ENCODE results near the gene STING1. TPM values are rescaled to one million over a fixed set of nuclear protein-coding genes. Genes with fewer than 3 reads are reported as not detected.
"Not testable (repeated sequence)": the region's sequence is repeated elsewhere in the genome, so short reads cannot be mapped to it uniquely, and the experiment has no call there.

Gene STING1
- total RNA-seq, 1 experiment from 2014 or later: 26.1 TPM

DNA sequence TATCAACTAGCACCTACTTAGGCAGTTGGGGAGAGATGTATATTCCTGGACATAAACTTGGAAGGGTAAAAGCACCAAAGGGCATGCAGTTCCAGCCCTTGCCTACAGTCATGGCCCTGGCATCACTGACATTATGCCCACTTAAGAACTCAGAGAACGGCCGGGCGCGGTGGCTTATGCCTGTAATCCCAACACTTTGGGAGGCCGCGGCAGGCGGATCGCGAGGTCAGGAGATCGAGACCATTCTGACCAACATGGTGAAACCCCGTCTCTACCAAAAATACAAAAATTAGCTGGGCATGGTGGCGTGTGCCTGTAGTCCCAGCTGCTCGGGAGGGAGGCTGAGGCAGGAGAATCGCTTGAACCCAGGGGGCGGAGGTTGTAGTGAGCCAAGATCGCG, 42.1 kb downstream of the STING1 start:
- not testable (repeated sequence) for DNase-seq (ENCODE audit: low spot score)

DNA sequence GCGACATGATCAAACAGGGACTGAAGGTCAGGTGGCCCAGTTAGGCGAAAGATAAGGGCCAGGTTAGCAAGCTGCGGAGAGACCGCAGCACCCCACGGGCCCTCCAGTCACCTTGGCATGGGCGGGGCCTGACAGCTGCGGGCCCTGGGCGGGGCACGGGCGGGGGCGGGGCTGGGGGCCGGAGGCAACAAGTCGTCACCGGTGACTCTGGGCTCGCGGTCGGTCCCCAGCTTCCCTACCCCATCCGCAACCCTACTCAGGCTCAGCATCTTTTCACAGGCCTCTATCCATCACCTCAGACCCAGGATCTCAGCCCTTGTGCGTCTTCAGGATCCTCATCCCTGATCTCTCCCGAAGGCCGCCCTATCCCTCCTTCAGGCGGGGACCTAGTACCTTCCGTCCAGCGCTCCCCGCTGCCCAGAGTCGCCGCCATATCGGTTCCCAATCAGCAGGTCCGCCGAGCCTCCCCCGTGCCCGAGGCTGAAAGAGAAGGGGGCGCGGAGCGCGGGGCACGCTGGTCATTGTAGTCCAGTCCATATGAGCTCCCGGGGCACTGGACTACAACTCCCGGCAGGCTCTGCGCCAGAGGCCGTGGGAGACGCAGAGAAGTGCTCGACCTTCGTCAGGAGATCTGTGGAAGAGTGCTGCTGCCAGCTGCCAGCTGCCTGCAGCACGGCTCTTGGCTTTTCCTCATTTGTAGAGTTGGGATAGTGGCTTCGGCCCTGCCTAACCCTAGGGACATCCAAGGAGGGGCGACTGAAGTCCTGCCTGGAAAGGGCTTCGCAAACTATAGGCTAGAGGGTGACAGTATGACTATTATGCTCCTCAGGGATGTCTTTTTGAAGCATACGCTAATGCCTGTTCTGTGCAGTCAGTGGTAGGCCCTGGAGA, 43.3 kb downstream of the STING1 start, which contains the start of gene DNAJC18:
DNAJC18 (minus strand) TSS at position 513 of the 891 bp plus-strand sequence; CDS start at position 433, 80 bp downstream.
- DNase-seq (ENCODE audit: low spot score): peak; percentile 87

DNA sequence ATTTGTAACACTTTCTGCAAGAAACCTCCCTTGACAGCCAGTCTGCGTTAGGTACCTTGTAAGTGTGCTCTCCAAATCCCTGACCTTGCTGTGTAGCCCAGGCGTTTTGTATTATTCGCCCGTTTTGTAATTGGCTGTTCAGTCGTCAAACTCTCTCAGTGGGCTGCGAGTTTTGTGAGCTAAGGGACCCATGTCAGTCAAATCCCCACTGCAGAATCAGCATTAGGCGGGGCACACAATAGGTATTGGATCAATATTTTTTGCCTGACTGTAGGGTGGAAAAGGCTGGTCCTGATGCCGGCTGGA, 43.9 kb downstream of the STING1 start:
- no peak for DNase-seq (ENCODE audit: low spot score)

DNA sequence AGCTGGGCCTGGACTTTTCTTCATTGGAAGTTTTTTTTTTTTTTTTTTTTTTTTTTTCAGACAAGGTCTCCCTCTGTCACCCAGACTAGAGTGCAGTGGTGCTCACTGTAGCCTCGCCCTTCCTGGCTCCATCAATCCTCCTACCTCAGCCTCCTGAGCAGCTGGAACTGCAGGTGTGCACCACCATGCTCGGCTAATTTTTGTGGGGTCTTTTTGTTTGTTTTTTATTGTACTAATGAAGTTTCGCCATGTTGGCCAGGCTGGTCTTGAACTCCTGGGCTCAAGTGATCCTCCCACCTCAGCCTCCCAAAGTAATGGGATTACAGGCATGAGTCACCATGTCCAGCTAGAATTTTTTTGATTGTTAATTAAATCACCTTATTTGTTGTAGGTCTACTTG, 46.9 kb downstream of the STING1 start:
- no peak for DNase-seq (ENCODE audit: low spot score)

DNA sequence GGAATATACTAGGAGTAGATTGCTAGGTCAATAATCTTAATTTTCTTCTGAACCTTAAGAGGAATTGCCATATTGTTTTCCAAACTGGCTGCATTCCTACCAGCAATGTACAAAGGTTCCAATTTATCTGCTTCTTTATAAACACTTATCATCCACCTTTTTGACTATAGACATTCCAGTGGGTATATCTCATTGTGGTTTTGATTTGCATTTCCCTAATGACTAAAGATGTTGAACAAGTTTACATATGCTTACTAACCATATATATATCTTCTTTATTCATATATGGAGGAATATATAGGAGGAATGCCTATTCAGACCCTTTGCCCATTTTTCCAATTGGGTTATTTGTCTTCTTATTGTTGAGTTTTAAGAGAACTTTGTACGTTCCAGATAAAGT, 50.9 kb downstream of the STING1 start:
- DNase-seq (ENCODE audit: low spot score): no peak

DNA sequence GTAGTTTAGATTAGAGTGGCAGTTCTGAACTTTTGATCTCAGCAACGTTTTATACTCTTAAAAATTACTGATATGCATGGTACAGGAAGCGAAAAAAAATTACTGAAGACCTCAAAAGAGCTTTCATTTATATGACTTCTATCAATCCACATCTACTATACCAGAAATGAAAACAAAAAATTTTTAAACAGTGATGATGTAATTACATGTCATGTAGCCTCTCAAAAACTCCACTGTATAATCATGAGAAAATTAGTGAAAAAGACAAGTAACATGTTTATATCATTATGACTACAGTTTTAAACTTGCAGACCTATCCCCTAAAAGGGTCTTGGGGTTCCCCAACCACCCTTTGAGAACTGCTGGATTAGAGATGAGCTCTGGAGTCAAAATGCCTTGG, 52.5 kb downstream of the STING1 start:
- no peak for DNase-seq (ENCODE audit: low spot score)

DNA sequence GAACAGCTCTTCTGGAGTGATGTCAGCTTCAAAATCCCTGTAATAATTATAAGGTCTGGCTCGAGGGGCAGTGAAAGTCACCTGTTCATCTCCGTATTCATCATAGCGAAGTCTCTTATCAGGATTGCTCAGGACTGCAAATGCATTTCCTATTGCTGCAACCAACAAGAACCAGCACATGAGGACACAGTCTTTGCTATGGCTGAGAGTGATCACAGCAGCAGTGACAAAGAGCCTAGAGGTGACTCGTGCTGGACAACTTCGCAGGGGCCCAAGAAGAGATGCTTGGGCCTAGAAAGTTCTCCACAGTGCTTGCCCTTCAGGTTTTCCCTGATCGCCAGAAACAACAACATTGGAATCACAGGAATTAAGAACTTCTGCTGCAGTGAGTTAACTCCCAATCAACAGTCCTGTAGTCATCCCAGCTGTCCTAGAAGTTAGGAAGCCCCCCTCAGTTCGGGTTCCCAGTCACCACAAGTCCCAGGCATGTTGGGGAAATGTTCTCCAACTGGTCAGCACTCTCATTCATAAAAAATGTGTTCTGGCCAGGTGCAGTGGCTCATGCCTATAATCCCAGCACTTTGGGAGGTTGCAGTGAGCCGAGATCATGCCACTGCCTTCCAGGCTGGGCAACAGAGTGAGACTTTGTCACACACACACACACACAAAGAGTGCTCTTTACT, 56.2 kb downstream of the STING1 start:
- DNase-seq (ENCODE audit: low spot score): no peak

Small RNA genes within 50 kb of the gene (small RNA-seq; reads per million reads assigned to genes)
- gene RNU5B-4P: 5.2 reads per million, percentile 83 among the genes with 10 or more reads in this experiment

Other genes with a start within 250 kb of the STING1 start
- gene MATR3, start 189.0 kb downstream of the STING1 start, total RNA-seq (2014; rRNA removed; shearing (Covaris generic)): 179 and 199 TPM in 2 replicates
- gene PAIP2, start 140.9 kb downstream of the STING1 start, total RNA-seq (2014; rRNA removed; shearing (Covaris generic)): 28.5 and 29.4 TPM in 2 replicates
- gene SLC23A1, start 99.5 kb downstream of the STING1 start, total RNA-seq (2014; rRNA removed; shearing (Covaris generic)): 0.39 and 0.74 TPM in 2 replicates
- gene MZB1, start 92.8 kb downstream of the STING1 start, total RNA-seq (2014; rRNA removed; shearing (Covaris generic)): 0.25 TPM in 1 of 2 replicates, not detected in the other
- gene PROB1, start 87.7 kb downstream of the STING1 start, total RNA-seq (2014; rRNA removed; shearing (Covaris generic)): 1.5 and 2.0 TPM in 2 replicates
- gene SPATA24, start 78.7 kb downstream of the STING1 start, total RNA-seq (2014; rRNA removed; shearing (Covaris generic)): 3.8 and 10.4 TPM in 2 replicates
- gene DNAJC18, start 43.2 kb downstream of the STING1 start, total RNA-seq (2014; rRNA removed; shearing (Covaris generic)): 0.44 and 0.81 TPM in 2 replicates
- not detected in 2 replicates for gene ECSCR, start 20.0 kb downstream of the STING1 start, total RNA-seq (2014; rRNA removed; shearing (Covaris generic))
- 0.05 TPM in 1 of 2 replicates, not detected in the other for gene SMIM33, start 11.8 kb downstream of the STING1 start, total RNA-seq (2014; rRNA removed; shearing (Covaris generic))
- gene UBE2D2, start 78.6 kb upstream of the STING1 start, total RNA-seq (2014; rRNA removed; shearing (Covaris generic)): 83.5 and 91.9 TPM in 2 replicates
- gene CXXC5, start 165.6 kb upstream of the STING1 start, total RNA-seq (2014; rRNA removed; shearing (Covaris generic)): 211 and 220 TPM in 2 replicates